HG03135 (cell line): ENCODE results near the gene NRIP2.

Experiments used
- ATAC-seq: cut with Tn5 transposase; IDR thresholded peaks from one replicate; pipeline ENCODE4 v1.9.1; 2021; ENCODE audit warnings: mild to moderate bottlenecking, moderate library complexity; ENCODE audit not compliant: unreplicated experiment

NRIP2 gene

DNA sequence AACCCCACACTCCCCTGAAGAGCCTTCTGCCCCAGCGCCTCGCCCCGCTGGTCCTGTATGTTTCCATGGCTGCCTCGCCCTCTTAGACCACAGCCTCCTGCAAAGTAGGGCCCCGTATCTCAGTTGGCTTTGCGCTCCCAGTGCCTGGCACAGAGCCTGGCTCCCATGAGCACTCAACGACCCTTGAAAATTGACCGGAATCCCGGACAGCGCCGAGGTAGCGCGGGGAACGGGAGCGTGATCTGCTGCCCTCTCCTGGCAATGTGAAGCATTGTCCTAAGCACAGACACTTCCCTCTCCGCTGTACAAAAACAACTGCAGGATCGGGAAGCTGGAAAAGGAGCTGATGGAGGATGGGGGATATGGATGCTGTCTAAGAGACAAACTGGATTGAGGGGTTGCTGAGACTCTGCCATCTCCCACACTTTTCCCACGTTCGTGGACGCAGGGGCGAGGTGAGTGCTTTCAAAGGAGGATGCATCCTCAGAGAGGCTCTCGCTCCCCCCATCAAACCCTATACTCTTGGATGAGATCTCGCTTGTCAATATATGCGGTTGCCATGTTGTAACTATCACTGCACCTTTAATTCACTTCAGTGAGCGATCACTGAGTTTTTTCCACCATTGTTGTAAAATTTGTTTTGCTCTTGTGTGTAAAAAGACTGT, 50.8 kb downstream of the NRIP2 start:
- ATAC-seq = no peak

DNA sequence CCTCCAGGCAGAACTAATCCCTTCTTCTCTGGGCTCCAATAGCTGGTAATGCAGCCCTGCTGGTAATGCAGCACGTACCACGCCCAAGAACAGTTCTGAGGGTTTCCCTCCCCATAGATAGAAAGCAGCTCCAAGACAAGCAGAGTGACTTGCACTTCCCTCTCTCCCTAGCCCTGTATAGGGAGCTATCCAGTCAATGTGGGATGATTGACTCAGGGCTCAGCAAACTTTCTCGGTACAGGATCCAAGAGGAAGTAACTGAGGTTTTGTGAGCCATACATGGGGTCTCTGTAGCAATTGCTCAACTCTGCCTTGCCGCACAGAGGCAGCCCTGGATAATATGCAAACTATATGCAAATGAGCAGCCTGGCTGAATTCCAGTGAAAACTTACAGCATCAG, 55.6 kb downstream of the NRIP2 start:
- no peak for ATAC-seq

DNA sequence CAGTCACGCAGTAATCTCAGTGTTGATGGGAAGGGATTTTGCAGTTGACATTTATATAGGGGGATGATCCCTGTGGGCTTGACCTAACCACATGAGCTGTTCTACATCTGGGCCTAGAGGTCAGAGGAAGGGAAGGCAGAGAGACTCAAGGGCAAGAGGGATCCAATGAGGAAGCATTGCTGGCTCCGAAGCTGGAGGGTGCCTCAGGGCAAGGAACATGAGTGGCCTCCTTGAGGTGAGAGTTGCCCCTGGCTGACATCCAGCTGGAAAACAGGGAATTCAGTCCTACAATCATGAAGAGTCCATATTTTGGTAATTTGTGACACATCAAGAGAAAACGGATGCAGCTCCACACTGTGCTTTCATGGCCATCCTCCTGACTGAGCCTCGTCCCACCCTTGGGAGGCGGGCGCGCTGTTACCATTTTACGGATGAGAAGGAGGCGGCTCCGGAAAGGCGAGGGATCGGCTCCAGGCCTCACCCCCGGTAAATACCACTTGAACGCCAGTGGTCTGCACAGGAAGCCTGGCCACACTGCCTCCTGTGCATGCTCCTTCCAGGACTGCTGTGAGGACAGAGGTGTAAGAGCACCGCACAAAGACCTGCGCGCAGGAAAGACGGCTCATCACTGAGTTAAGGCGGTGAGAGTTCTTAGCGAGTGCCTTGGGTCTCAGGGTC, 58.6 kb downstream of the NRIP2 start:
- no peak for ATAC-seq

DNA sequence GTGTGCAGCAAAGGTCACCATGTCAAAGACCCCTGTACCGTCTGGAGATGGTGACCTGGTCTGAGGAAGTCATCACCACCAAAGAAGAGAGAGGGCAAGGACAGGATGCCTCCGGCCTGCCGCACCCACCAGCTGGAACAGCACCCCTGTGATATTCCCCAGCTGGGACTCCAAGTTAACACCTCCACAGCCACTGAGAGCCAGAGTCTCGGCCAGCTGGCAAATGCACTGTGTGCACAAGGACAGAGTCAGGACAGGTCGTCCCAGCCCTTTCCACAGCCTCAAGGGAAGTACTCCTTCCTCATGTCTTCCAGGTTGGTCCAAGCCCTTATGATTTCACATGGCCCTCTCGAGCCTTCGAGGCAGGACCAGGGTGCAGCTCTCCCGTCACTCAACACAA, 59.4 kb downstream of the NRIP2 start:
- ATAC-seq = no peak
